Amniotic epithelial cell (primary cell): ENCODE data around the gene KIAA1549.

ENCODE experiments used
- DNase-seq: peaks from one replicate; pipeline ENCODE4 v3.0.0-alpha.2; 2010; ENCODE audit warnings: low read depth

KIAA1549 gene

GRCh38 chr7:138882249-138882648 is 98.9 kb downstream of the KIAA1549 start:
- no peak for DNase-seq

GRCh38 chr7:138881579-138882188 is 99.5 kb downstream of the KIAA1549 start:
- DNase-seq: no peak

GRCh38 chr7:138880881-138881578 is 100.2 kb downstream of the KIAA1549 start:
- DNase-seq: no peak

GRCh38 chr7:138879356-138879755 is 101.8 kb downstream of the KIAA1549 start:
- no peak for DNase-seq

- DNase-seq: no peak
Measured at GRCh38 chr7:138878856-138879255, 102.3 kb downstream of the KIAA1549 start.

GRCh38 chr7:138878051-138878450 is 103.1 kb downstream of the KIAA1549 start:
- no peak for DNase-seq

GRCh38 chr7:138876326-138876725 is 104.9 kb downstream of the KIAA1549 start:
- DNase-seq: peak; percentile 24

- DNase-seq: peak; percentile 98
Measured at GRCh38 chr7:138875794-138876193, 105.4 kb downstream of the KIAA1549 start.

GRCh38 chr7:138873220-138873892 is 107.8 kb downstream of the KIAA1549 start:
- DNase-seq: peak; percentile 44

GRCh38 chr7:138872576-138872975 is 108.6 kb downstream of the KIAA1549 start:
- no peak for DNase-seq

GRCh38 chr7:138871814-138872090 is 109.4 kb downstream of the KIAA1549 start:
- DNase-seq: no peak

GRCh38 chr7:138871065-138871813 is 110.0 kb downstream of the KIAA1549 start:
- DNase-seq: no peak

GRCh38 chr7:138869353-138869752 is 111.8 kb downstream of the KIAA1549 start:
- no peak for DNase-seq

- DNase-seq: no peak
Measured at GRCh38 chr7:138868711-138869110, 112.5 kb downstream of the KIAA1549 start.

- no peak for DNase-seq
Measured at GRCh38 chr7:138867744-138868143, 113.4 kb downstream of the KIAA1549 start.

GRCh38 chr7:138866353-138866752 is 114.8 kb downstream of the KIAA1549 start:
- no peak for DNase-seq

GRCh38 chr7:138865843-138866242 is 115.3 kb downstream of the KIAA1549 start:
- DNase-seq: no peak

GRCh38 chr7:138864667-138865066 is 116.5 kb downstream of the KIAA1549 start:
- DNase-seq: peak; percentile 90

GRCh38 chr7:138863931-138864330 is 117.3 kb downstream of the KIAA1549 start:
- DNase-seq: no peak

GRCh38 chr7:138861051-138861450 is 120.1 kb downstream of the KIAA1549 start:
- no peak for DNase-seq

- no peak for DNase-seq
Measured at GRCh38 chr7:138857728-138858127, 123.5 kb downstream of the KIAA1549 start.

- DNase-seq: no peak
Measured at GRCh38 chr7:138854115-138854645, 127.0 kb downstream of the KIAA1549 start.

- no peak for DNase-seq
Measured at GRCh38 chr7:138853448-138853847, 127.7 kb downstream of the KIAA1549 start.
